ENCODE measurements around the gene CCT8. TPM values are rescaled to one million over a fixed set of nuclear protein-coding genes. Genes with fewer than 3 reads are reported as not detected.

Gene CCT8, protein sequence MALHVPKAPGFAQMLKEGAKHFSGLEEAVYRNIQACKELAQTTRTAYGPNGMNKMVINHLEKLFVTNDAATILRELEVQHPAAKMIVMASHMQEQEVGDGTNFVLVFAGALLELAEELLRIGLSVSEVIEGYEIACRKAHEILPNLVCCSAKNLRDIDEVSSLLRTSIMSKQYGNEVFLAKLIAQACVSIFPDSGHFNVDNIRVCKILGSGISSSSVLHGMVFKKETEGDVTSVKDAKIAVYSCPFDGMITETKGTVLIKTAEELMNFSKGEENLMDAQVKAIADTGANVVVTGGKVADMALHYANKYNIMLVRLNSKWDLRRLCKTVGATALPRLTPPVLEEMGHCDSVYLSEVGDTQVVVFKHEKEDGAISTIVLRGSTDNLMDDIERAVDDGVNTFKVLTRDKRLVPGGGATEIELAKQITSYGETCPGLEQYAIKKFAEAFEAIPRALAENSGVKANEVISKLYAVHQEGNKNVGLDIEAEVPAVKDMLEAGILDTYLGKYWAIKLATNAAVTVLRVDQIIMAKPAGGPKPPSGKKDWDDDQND
- total RNA-seq = 10 to 100 TPM; 76.2 to 90.3 (median 82.9) TPM
- 174 TPM for total RNA-seq (2013)

DNA sequence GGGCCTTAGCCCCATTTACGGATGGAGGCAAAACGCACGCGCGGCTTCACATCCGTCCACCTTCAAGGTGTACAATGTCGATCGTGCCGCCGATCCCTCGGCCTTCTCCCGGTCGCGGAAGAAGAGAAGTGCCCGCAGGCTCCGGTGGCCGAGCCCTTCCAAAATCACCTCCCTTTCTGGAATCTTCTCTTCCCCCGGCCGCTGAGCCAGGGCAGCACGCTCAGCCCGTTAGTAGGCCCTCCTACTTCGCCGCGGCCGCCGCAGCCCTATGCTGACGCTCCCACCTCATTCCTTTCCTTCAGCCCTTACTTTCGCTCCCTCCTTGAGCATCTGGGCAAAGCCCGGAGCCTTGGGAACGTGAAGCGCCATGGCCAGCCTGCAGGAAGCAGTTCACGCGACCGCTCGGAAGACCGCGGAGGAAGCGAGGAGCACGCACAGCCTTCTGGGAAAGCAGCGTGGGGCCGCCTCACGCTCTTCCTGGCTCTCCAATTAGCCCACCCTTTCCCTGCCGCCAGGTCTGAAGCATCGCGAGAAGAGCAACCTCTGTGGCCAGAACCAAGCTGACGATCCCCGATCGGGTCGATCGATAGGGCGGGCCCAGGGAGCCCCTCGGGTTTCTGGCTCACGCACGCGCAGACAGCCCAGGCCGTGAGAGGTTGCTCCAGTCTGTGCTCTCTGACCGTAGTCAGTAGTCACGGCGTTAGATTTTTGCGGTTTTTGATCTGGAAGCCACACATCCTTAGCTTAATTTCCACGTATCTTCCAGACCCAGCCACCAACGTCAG lies at the start of gene CCT8:
CCT8 (minus strand) TSS at position 427 of the 785 bp plus-strand sequence; CDS start at position 369, 58 bp downstream.
- Mint-ChIP-seq H3K27ac (peak within 1 kb of the TSS; percentile 100), H3K9me3 (no peaks in the 10 kb centered on the region), H3K4me3 (peak within 1 kb of the TSS; percentile 100), H3K4me1 (peaks cover 44 to 56% of the 10 kb centered on the region in 2 donors), H3K27me3 (ENCODE audit: low read depth in 2 of 2) (no peaks in the 10 kb centered on the region), H3K36me3 (no peaks in the 10 kb centered on the region)
- under 1% methylated on average over 62 of the region's 62 CpGs for WGBS (ENCODE audit: insufficient coverage)
- Histone ChIP-seq H3K4me3 (ENCODE audit: low read length) (peak within 1 kb of the TSS; percentile 89), H3K27ac (ENCODE audit: low read length) (peak within 1 kb of the TSS; percentile 80), H3K4me1 (ENCODE audit: control insufficient read depth, insufficient read depth, low read length) (peaks cover 25% of the 10 kb centered on the region), H3K9me3 (ENCODE audit: control insufficient read depth, insufficient read depth, low read length) (no peaks in the 10 kb centered on the region), H3K27me3 (ENCODE audit: control insufficient read depth, insufficient read depth, low read length) (no peaks in the 10 kb centered on the region), H3K36me3 (ENCODE audit: control insufficient read depth, insufficient read depth, low read length) (peaks cover 11% of the 10 kb centered on the region)
- DNase-seq = peak; percentile 95 to 100
- ATAC-seq = peak; percentile 94 to 98 (median 95)
- intact Hi-C loops (cut with micrococcal nuclease) = loop anchor here (1.0 to 10.0 kb wide), 6 partner anchors 49 to 239 kb away; partner anchors contain the start of genes LTN1 and USP16
- TF ChIP-seq, protein P1, sequence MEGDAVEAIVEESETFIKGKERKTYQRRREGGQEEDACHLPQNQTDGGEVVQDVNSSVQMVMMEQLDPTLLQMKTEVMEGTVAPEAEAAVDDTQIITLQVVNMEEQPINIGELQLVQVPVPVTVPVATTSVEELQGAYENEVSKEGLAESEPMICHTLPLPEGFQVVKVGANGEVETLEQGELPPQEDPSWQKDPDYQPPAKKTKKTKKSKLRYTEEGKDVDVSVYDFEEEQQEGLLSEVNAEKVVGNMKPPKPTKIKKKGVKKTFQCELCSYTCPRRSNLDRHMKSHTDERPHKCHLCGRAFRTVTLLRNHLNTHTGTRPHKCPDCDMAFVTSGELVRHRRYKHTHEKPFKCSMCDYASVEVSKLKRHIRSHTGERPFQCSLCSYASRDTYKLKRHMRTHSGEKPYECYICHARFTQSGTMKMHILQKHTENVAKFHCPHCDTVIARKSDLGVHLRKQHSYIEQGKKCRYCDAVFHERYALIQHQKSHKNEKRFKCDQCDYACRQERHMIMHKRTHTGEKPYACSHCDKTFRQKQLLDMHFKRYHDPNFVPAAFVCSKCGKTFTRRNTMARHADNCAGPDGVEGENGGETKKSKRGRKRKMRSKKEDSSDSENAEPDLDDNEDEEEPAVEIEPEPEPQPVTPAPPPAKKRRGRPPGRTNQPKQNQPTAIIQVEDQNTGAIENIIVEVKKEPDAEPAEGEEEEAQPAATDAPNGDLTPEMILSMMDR (IDR thresholded peaks at IDR 0.05) = no peak

DNA sequence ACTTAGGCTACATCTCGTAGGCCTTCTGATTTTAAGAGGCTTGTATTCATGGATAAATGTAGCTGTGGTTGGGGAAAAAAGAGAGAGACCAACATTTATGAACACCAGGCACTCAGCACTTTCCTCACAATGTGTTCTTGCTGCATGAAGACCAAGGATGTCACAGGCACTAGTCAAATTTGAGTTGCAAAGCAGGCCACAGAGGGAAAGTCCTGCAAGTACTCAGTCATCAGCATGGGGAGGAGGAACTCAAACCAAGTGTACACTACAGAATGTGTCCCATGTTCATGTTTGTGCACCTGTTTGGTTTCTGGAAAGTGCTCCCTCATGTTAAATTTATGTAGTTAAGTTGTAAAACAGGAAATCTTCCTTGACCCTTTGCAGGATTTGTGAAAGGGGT lies 48.3 kb upstream of the CCT8 start:
- no peak overlapping the region for H3K27ac Mint-ChIP-seq
- no peaks in the 10 kb centered on the region for H3K36me3 Mint-ChIP-seq
- no peak overlapping the region for H3K4me3 Mint-ChIP-seq
- no peaks in the 10 kb centered on the region for H3K27me3 Mint-ChIP-seq (ENCODE audit: low read depth in 2 of 2)
- no peaks in the 10 kb centered on the region for H3K4me1 ChIP-seq (ENCODE audit: control insufficient read depth, insufficient read depth, low read length)
- 90% methylated on average over 1 of the region's 1 CpG for WGBS (ENCODE audit: insufficient coverage)
- intact Hi-C loops (cut with micrococcal nuclease) = no loop called here
- no peak for DNase-seq
- no peaks in the 10 kb centered on the region for H3K27me3 ChIP-seq (ENCODE audit: control insufficient read depth, insufficient read depth, low read length)
- no peaks in the 10 kb centered on the region for H3K36me3 ChIP-seq (ENCODE audit: control insufficient read depth, insufficient read depth, low read length)
- no peaks in the 10 kb centered on the region for H3K9me3 ChIP-seq (ENCODE audit: control insufficient read depth, insufficient read depth, low read length)
- TF ChIP-seq, protein P1 (IDR thresholded peaks at IDR 0.05) = no peak
- no peak overlapping the region for H3K4me3 ChIP-seq (ENCODE audit: low read length)
- no peaks in the 10 kb centered on the region for H3K9me3 Mint-ChIP-seq
- H3K27ac ChIP-seq (ENCODE audit: low read length) = peak overlapping the region; percentile 5
- no peaks in the 10 kb centered on the region for H3K4me1 Mint-ChIP-seq
- no peak for ATAC-seq

DNA sequence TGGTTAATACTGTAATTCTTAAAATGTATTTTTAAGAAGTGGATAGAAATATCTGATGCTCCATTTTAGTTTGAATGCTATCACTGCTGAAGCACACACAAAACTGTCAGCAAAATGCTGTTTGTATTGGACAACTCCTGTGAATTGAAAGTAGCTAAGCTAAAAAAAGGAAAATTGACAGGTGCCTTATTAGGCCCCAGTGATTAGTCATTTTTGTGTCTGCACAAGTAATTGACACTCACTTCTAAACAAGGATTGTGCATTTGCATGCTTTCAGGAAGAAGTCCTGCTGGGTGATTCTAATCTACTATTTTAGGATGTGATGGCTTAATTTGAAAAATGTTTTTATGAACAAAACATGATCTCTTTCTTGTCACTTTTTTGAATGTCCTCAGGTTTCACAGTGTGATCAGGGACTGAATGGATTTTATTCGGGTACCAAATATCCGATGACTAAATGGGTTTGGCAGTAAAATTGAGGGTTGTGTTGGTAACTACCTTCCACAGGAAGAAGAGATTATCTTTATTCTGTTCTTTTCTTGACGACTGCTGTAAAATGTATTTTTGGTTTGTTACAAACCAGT lies 44.0 kb upstream of the CCT8 start:
- no peak overlapping the region for H3K27ac Mint-ChIP-seq
- no peak for DNase-seq
- H3K27me3 Mint-ChIP-seq (ENCODE audit: low read depth in 2 of 2) = no peaks in the 10 kb centered on the region
- ATAC-seq = no peak
- Histone ChIP-seq H3K27me3 (ENCODE audit: control insufficient read depth, insufficient read depth, low read length) (no peaks in the 10 kb centered on the region), H3K9me3 (ENCODE audit: control insufficient read depth, insufficient read depth, low read length) (no peaks in the 10 kb centered on the region), H3K27ac (ENCODE audit: low read length) (no peak overlapping the region), H3K36me3 (ENCODE audit: control insufficient read depth, insufficient read depth, low read length) (no peaks in the 10 kb centered on the region), H3K4me1 (ENCODE audit: control insufficient read depth, insufficient read depth, low read length) (no peaks in the 10 kb centered on the region), H3K4me3 (ENCODE audit: low read length) (no peak overlapping the region)
- no peaks in the 10 kb centered on the region for H3K36me3 Mint-ChIP-seq
- no peaks in the 10 kb centered on the region for H3K4me1 Mint-ChIP-seq
- intact Hi-C loops (cut with micrococcal nuclease) = no loop called here
- H3K4me3 Mint-ChIP-seq = no peak overlapping the region
- WGBS (ENCODE audit: insufficient coverage) = 95% methylated on average over 2 of the region's 3 CpGs
- TF ChIP-seq, protein P1 (IDR thresholded peaks at IDR 0.05) = no peak
- no peaks in the 10 kb centered on the region for H3K9me3 Mint-ChIP-seq

Data from natural killer cell (primary cell).